GM10248 (cell line): ENCODE measurements around the gene CAMK2N1.

Experiments
- CTCF ChIA-PET: fragments of 300-600 bp; sonication (Branson Sonifier 250); formaldehyde crosslinking; extraction: SDS; loops from one replicate; lab custom pipeline; 2021; ENCODE audit warnings: antibody characterized with exemption; lab: Yijun Ruan, JAX
- POLR2A ChIA-PET: fragments of 350-650 bp; sonication (Branson Sonifier 250); formaldehyde crosslinking; extraction: SDS; loops from one replicate; lab custom pipeline; 2020; ENCODE audit warnings: antibody characterized with exemption; lab: Yijun Ruan, JAX
- DNase-seq: peaks from one replicate; pipeline ENCODE4 v3.0.0; 2012; ENCODE audit errors: extremely low spot score
- CTCF ChIP-seq: IDR thresholded peaks from 2 replicates; pipeline ENCODE4 v1.5.1; 2012; ENCODE audit warnings: mild to moderate bottlenecking, low read depth; ENCODE audit errors: extremely low read depth, missing control alignments, control extremely low read depth

CAMK2N1 gene

GRCh38 chr1:20448671-20449071 lies 37.3 kb downstream of the CAMK2N1 start:
- POLR2A ChIA-PET = no interaction called here
- DNase-seq = no peak
- no peak for TF ChIP-seq CTCF
- CTCF ChIA-PET = no interaction called here

- POLR2A ChIA-PET = no interaction called here
These were observed 38.2 kb downstream of the CAMK2N1 start for GRCh38 chr1:20447794-20448193.

GRCh38 chr1:20446796-20447195 lies 39.2 kb downstream of the CAMK2N1 start:
- POLR2A ChIA-PET = no interaction called here
- TF ChIP-seq CTCF = no peak

More at GRCh38 chr1:20447794-20448193, 38.2 kb downstream of the CAMK2N1 start:
- DNase-seq = no peak
- no peak for TF ChIP-seq CTCF
- CTCF ChIA-PET = interaction anchor here (1.0 to 1.5 kb wide), 3 partner anchors 17 to 194 kb away, joined by 3 to 4 read pairs (median 4); no protein-coding TSS in a partner anchor

GRCh38 chr1:20445956-20446355 lies 40.1 kb downstream of the CAMK2N1 start:
- ChIA-PET POLR2A (no interaction called here), CTCF (interaction anchor here (0.6 to 1.2 kb wide), 3 partner anchors 15 to 20 kb away, joined by 3 read pairs; no protein-coding TSS in a partner anchor)
- no peak for TF ChIP-seq CTCF
- DNase-seq = no peak

More at GRCh38 chr1:20446796-20447195, 39.2 kb downstream of the CAMK2N1 start:
- no peak for DNase-seq
- CTCF ChIA-PET = interaction anchor here (0.6 to 1.5 kb wide), 3 partner anchors 16 to 193 kb away, joined by 3 to 4 read pairs (median 4); no protein-coding TSS in a partner anchor

- ChIA-PET POLR2A (no interaction called here), CTCF (no interaction called here)
- DNase-seq = no peak
- TF ChIP-seq CTCF = no peak
These were observed 42.1 kb downstream of the CAMK2N1 start for GRCh38 chr1:20443703-20444586.

GRCh38 chr1:20442920-20443625 lies 42.9 kb downstream of the CAMK2N1 start:
- no peak for TF ChIP-seq CTCF
- ChIA-PET POLR2A (no interaction called here), CTCF (no interaction called here)
- DNase-seq = no peak
